Limb (tissue), 2 donors: Measurements from ENCODE around the gene IL17RD.
"Not testable (repeated sequence)": the region's sequence is repeated elsewhere in the genome, so short reads cannot be mapped to it uniquely, and the experiment has no call there.

Experiments used
- DNase-seq, 2 donors: peaks; one replicate each; pipeline ENCODE4 v3.0.0-alpha.2; 2016; ENCODE audit errors: extremely low spot score in 2 of 2

IL17RD gene

GRCh38 chr3:57093971-57094535, 71.1 kb downstream of the IL17RD start:
- peak in 1 of 2 donors; percentile 44 for DNase-seq

DNA sequence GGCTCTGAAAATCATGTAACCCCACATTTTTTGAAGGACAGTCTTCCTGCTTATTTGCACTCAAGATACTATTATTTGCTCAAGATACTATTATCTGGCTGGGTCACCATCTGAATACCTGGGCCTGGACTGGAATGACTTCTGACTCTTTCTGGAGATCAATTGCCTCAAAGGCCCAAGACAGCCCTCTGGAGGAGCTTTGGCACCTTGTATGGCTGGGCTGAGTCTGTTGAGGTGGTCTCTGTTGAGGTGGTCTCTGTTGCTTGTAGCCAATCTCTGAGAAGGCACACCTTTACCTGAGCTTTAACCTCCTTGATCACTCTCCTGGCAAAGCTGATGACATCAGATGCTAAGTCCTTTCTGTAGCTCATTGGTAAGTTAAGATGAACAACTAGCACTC, 71.7 kb downstream of the IL17RD start:
- DNase-seq: no peak

DNA sequence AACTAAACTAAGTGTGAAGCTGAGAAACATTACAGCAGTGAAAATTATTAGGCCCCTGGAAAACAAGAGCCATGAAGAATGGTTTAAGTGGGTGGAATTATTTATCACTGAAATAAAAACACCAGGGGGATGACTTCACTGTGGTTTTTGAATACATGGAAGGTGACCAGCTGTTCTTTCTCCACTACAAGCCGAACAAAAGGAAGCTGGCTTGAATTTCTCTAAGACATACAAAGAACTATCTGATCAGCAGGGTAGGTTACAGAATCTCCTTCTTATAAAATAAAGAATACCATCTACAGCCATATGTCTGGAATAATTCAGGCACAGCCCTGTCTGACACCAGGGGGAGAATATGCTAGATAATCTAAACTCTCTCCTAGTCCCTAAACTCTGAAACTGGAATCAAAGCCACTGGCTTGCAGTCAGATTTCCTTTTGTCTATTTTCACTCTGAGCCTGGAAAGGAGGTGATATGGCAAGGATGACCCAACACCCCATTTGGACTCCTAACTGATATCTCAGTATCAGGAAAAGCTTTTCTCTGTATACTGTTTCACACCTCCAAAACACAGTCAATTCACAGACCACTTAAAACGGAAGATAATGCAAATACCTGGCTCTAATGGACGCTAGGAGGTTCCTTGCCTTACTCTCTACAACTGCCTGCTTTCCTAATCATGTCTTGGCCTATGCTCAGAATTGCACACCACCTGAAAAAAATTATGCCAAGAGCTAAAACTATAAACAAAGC, 73.5 kb downstream of the IL17RD start:
- peak in 1 of 2 donors; percentile 74 for DNase-seq

DNA sequence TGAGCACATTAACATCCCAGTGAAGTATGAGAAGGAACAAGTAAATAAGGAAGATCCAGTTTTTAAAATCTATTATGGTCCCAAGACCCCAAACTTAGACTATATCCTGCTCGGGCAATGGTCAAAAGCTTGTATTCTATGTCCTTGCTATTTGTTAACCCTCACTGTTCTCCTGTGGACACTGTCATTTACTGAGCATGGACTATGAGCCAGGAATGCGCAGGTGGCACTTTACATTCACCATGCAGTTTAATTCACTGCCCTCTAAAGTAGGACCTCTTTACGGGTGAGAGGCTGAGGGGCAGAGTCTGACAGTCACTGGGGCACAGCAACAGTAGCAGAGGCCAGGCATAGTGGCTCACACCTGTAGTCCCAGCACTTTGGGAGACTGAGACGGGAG, 76.1 kb downstream of the IL17RD start:
- DNase-seq: no peak

DNA sequence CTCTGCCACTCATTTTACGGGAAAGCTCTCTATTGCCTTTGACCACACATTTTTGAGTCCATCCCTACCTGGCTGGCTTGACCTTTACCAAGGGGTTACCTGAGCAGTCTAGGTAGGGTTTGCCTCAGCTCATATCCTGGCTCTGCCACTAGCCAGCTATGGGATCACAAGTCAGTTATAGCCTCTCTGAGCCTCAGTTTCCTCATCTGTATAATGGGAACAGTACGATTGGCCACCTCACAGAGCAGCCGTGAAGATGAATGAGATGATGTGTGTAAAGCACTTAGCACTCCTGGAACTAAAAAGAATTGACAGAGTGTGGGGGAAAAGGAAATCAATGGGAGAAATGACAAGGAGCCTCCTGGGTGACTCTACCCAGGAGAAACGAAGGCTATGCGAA, 76.7 kb downstream of the IL17RD start:
- no peak for DNase-seq

GRCh38 chr3:57087361-57088092, 77.6 kb downstream of the IL17RD start:
- no peak for DNase-seq

DNA sequence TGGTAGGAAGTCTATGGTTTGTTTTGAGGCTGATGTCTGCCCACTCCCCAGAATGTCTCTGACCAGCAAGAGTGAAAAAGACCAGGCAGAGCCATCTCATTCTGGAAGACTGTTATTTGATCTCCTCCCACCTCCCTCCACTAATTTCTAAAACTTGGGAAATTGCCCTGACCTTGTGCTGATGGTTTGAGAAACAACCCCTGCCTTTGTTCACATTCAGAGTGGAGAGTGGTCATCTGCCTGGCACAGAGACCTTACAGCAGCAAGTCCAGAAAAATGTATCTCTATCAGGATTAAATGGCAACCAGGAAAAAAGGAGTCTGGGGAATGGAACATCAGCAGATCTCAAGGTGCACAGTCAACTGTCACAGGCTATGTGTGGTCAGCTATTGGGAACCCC, 79.0 kb downstream of the IL17RD start:
- DNase-seq: no peak

DNA sequence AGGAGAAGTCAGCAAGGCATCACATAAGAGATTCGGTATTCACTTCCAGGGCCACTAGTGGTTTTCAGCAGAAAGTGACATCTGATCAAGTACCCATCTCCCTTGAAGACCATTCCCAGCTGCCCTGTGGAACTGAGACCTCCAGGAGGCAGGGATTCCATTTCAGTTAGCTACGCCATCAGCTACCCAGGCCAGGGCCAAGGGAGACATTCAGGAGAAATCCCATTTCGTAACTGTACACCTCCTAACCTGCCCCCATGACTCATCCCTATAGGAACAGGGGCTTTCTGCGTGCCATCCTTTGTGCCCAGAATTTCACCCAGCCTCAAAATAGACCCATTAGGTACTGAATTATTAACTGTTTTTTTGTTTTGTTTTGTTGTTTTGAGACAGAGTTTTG, 79.9 kb downstream of the IL17RD start:
- no peak for DNase-seq

- not testable (repeated sequence) for DNase-seq
These were observed 81.7 kb downstream of the IL17RD start for GRCh38 chr3:57083266-57083995.

DNA sequence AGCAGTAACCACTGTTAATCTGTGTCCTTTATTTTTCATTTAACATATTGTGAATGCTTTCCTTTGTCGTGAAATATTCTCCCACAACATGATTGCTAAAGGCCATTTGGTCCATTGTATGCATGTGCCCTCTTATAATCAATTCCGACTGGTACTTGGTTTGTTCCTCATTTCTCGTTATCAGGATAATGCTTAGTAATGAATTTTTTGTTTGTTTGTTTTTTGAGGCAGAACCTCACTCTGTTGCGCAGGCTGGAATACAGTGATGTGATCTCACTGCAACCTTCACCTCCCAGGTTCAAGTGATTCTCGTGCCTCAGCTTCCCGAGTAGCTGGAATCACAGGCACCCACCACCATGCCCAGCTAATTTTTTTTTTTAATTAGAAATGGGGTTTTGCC, 82.7 kb downstream of the IL17RD start:
- DNase-seq: no peak

DNA sequence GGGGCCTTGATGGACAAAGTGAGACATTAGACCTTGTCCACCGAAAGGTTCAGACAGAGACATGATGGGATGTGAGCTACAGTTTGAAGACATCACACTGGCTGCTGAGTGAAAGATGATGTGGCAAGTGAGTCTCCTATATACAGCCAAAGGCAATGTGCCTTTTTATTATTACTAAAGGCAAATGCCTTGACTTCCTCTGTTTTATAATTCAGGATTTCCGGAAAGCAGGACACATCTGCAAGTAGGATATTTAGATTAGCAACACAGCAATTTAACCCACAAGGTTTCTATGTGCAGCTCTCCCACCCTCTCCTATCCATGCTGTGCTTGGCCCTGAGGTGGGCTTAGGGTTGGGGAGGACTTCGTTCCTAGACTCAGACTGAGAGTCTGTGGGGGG, 84.0 kb downstream of the IL17RD start:
- DNase-seq: no peak

DNA sequence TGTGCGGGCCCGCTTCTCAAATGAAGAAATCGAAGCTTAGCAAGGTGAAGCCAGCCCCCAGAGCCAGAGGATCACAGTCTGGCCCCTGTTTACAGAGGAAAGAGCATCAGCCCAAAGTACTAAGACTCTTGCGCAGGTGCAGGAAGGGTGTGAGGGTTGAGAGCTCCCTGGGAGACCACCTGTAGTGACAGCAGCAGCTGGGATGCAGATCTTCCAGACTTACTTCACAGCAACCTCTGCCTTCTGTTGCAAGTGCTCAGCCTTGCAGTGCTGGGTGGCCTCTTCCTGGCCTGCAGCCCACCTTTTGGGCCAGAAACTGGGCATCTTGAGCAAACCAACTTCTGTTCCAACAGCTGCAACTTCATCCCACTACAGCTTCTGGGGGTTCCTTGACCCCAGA, 85.0 kb downstream of the IL17RD start:
- DNase-seq: no peak

- DNase-seq: no peak
These were observed 85.7 kb downstream of the IL17RD start for GRCh38 chr3:57079474-57079831.

GRCh38 chr3:57078635-57079473, 86.3 kb downstream of the IL17RD start:
- peak; percentile 48 to 85 for DNase-seq

DNA sequence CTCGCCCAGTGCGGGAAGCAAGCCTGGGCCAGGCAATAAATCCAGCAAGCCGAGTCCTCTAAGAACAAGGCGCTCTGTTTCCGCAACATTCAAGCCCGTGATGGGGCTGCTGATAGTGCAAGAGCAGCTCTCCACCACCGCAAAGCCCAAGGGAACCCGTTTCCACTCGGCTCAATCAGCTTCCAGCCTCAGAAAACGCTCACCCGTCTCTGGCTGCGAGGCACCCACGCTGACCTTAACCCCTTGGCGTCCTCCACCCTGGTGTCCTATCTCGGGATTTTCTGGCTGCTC, 86.9 kb downstream of the IL17RD start:
- peak in 1 of 2 donors; percentile 70 for DNase-seq

DNA sequence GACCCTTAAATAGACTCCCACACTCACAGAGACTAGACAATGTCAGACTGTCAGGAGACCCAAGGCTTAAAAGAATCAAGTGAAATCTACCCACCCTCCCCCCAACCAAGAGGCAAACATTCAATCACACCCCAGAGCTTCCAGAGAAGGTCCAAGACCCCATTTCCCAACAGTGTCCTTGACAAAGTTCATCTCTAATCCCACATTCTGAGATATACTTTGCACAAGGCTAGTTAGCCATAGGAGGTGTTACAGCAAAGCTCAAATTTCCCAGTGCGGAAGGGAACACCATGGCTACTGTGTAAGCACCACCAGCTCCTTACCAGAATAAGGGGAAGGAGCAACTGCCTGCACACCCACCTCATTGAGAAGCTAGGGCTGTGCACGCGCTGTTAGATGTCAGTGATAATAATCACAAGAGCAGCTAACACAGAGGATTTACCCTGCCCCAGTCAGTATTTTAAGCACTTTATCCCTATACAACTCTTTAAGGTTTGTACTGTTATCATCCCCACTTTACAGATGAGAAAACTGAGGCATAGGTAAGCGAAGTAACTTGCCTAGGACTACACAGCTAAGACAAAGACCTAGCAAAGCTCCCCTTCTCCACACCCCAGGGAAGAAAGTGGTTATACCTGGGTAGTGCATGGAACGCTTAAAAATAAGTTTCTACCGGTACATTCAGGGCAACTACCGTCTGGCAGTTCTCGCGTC, 87.4 kb downstream of the IL17RD start:
- no peak for DNase-seq

- no peak for DNase-seq
These were observed 88.7 kb downstream of the IL17RD start for GRCh38 chr3:57076422-57076951.

DNA sequence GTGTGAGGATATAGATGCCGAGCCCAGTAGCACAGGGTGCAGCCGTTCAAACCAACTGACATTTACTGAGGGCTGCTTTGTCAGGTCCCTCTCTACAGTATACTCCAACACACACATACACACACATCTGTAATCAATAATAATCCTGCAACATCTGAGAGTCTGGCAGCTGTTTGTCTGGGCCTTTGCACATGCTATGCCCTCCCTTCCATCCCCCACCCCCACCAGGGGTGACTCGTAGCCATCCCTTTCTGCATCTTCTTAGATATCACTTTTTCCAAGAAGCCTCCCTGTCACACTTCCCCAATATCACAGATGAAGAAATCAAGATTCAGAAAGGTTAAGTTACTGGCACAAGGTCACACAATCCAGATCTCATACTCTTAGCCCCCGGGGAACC, 91.0 kb downstream of the IL17RD start:
- DNase-seq: no peak

DNA sequence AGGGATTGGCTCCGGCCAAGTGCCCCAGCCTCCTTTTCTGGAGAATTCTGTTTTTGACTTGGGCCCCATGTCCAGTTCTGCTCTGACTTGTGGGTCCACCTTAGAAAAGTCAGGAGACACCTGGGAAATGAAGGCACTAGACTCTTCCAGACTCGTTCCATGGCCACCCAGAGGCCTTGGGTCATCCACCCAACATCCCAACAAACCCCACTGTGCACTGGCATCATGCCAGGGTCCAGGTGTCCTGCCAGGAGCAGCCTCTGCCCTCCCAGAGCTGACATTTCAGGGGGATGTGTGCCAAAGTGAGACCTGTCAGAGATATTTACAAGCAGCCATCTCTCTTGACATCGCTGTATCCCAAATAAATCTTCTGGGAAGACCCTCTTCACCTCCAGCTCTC, 91.5 kb downstream of the IL17RD start:
- no peak for DNase-seq

DNA sequence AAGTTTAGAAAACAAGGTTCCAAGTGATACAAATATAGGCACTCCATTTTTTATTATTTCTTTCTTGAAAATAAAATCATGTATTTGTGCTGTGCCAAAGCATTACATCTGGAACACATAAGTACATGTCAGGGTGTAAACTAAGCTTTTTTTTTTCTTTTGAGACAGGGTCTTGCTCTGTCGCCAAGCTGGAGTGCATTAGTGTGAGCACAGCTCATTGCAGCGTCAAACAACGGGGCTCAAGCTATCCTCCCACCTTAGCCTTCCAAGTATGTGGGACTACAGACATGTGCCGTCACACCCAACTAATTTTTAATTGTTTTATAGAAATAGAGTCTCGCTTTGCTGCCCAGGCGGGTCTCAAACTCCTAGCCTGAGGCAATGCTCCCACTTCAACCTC, 95.7 kb downstream of the IL17RD start:
- no peak for DNase-seq
